Subcutaneous adipose tissue (tissue), 4 donors: ENCODE measurements around the gene TNFSF8. TPM values are rescaled to one million over a fixed set of nuclear protein-coding genes. Genes with fewer than 3 reads are reported as not detected.

ENCODE experiments used
- total RNA-seq, 4 donors: library from RNA; depleted of rRNA; stranded (reverse); fragments of >200 nt; gene quantifications; one replicate each; pipeline ENCODE4 v1.1.0, GENCODE V29; 2016

The TNFSF8 gene
- total RNA-seq, 4 donors from 2014 or later = 2.4 to 18.4 (median 7.4) TPM

Other genes starting within 250 kb of the TNFSF8 start
- not detected for gene TEX48, start 248.4 kb downstream of the TNFSF8 start, total RNA-seq
- under 1 TPM in 1 of 4 donors, not detected in 3; 0.68 TPM for gene TNFSF15, start 124.6 kb downstream of the TNFSF8 start, total RNA-seq
- gene TNC, start 187.6 kb upstream of the TNFSF8 start, total RNA-seq = 10 to 100 TPM in 2 of 4 donors, 1 to 10 TPM in 2; 2.4 to 17.3 (median 8.3) TPM